Stimulated activated CD4-positive, alpha-beta T cell treated with anti-CD3 and anti-CD28 coated beads, Interleukin-15, amount 100 ng/mL, for 48 hours (primary cell): ENCODE results near the gene ADAMTS18.
A peak's percentile ranks its signal among the peaks of the same experiment; 100 is the strongest.

Experiments used
- DNase-seq, 2 donors: peaks; one replicate each; pipeline ENCODE4 v3.0.0-alpha.2; 2020; ENCODE audit warnings: low read depth in 2 of 2

ADAMTS18 gene

GRCh38 chr16:77327717-77328116 is 107.1 kb downstream of the ADAMTS18 start:
- DNase-seq, result no peak

- DNase-seq, result no peak
Observed at GRCh38 chr16:77324729-77325128, 110.1 kb downstream of the ADAMTS18 start.

GRCh38 chr16:77323695-77324094 is 111.1 kb downstream of the ADAMTS18 start:
- no peak for DNase-seq

- no peak for DNase-seq
Observed at GRCh38 chr16:77322757-77323156, 112.1 kb downstream of the ADAMTS18 start.

- DNase-seq, result no peak
Observed at GRCh38 chr16:77317059-77317458, 117.8 kb downstream of the ADAMTS18 start.

- no peak for DNase-seq
Observed at GRCh38 chr16:77310877-77311276, 124.0 kb downstream of the ADAMTS18 start.

GRCh38 chr16:77308163-77308561 is 126.7 kb downstream of the ADAMTS18 start:
- no peak for DNase-seq

GRCh38 chr16:77307426-77308162 is 127.2 kb downstream of the ADAMTS18 start:
- DNase-seq, result peak; percentile 7 to 10

GRCh38 chr16:77306075-77306474 is 128.8 kb downstream of the ADAMTS18 start:
- no peak for DNase-seq

GRCh38 chr16:77304877-77305276 is 130.0 kb downstream of the ADAMTS18 start:
- DNase-seq, result no peak

GRCh38 chr16:77304134-77304533 is 130.7 kb downstream of the ADAMTS18 start:
- no peak for DNase-seq

GRCh38 chr16:77302674-77303073 is 132.2 kb downstream of the ADAMTS18 start:
- no peak for DNase-seq

GRCh38 chr16:77302249-77302648 is 132.6 kb downstream of the ADAMTS18 start:
- no peak for DNase-seq

- no peak for DNase-seq
Observed at GRCh38 chr16:77300256-77300655, 134.6 kb downstream of the ADAMTS18 start.

- DNase-seq, result no peak
Observed at GRCh38 chr16:77299395-77299794, 135.4 kb downstream of the ADAMTS18 start.

- no peak for DNase-seq
Observed at GRCh38 chr16:77298418-77299360, 136.1 kb downstream of the ADAMTS18 start.

- no peak for DNase-seq
Observed at GRCh38 chr16:77297996-77298395, 136.8 kb downstream of the ADAMTS18 start.

GRCh38 chr16:77295896-77296295 is 138.9 kb downstream of the ADAMTS18 start:
- no peak for DNase-seq

GRCh38 chr16:77290451-77291115 is 144.3 kb downstream of the ADAMTS18 start:
- no peak for DNase-seq

- no peak for DNase-seq
Observed at GRCh38 chr16:77289331-77289809, 145.5 kb downstream of the ADAMTS18 start.

- no peak for DNase-seq
Observed at GRCh38 chr16:77288222-77288621, 146.6 kb downstream of the ADAMTS18 start.

GRCh38 chr16:77285676-77286075 is 149.2 kb downstream of the ADAMTS18 start:
- no peak for DNase-seq
